Measurements from ENCODE around the gene C20orf202. TPM values are rescaled to one million over a fixed set of nuclear protein-coding genes. Genes with fewer than 3 reads are reported as not detected.

The C20orf202 gene
- polyA plus RNA-seq, 3 donors = 0.12 TPM; not detected in 2

- no peak overlapping the region for H2AFZ ChIP-seq (ENCODE audit: insufficient read depth, low read depth, low read length, poor library complexity, severe bottlenecking)
- intact Hi-C loops (cut with micrococcal nuclease) = no loop called here
- H3K4me1 ChIP-seq (ENCODE audit: control insufficient read depth in 1 of 2, insufficient read depth in 2 of 2, low read length in 2 of 2) = peaks cover 7 to 14% of the 10 kb centered on the region in 2 donors
- peaks cover 4 to 13% (median 5%) of the 10 kb centered on the region in 7 donors for H3K9me3 Mint-ChIP-seq
- H3K36me3 ChIP-seq (replicated peaks in 1 of 2; ENCODE audit: control insufficient read depth in 1 of 2, insufficient read depth in 2 of 2, low read length in 2 of 2) = no peaks in the 10 kb centered on the region
- H3K27me3 ChIP-seq (ENCODE audit: control insufficient read depth in 2 of 2, insufficient read depth in 2 of 2, low read length in 2 of 2) = peaks cover 25 to 37% of the 10 kb centered on the region in 2 donors
- H3K9ac ChIP-seq (ENCODE audit: insufficient read depth, low read length, poor library complexity, severe bottlenecking) = no peak overlapping the region
- H3K9me3 ChIP-seq (replicated peaks in 1 of 2; ENCODE audit: control insufficient read depth in 1 of 2, insufficient read depth in 1 of 2, low read length in 2 of 2) = no peaks in the 10 kb centered on the region
- H3K4me2 ChIP-seq (replicated peaks; ENCODE audit: extremely low read depth, low read length, poor library complexity, severe bottlenecking) = peak overlapping the region; percentile 36
- no peaks in the 10 kb centered on the region for H3K79me2 ChIP-seq (ENCODE audit: insufficient read depth, low read length)
- H3K27ac ChIP-seq (ENCODE audit: low read depth in 1 of 2, low read length in 2 of 2) = no peak overlapping the region
- 1% methylated on average over 15 of the region's 54 CpGs for WGBS (ENCODE audit: insufficient coverage)
- DNase-seq = no peak
- H4K20me1 ChIP-seq (ENCODE audit: insufficient read depth, low read length) = no peaks in the 10 kb centered on the region
- peaks cover 23% of the 10 kb centered on the region for H3K4me1 Mint-ChIP-seq
- no peak overlapping the region for H3K4me3 Mint-ChIP-seq
- no peak for TF ChIP-seq CTCF (IDR thresholded peaks at IDR 0.05)
- H3K27me3 Mint-ChIP-seq (ENCODE audit: low read depth in 3 of 3) = peaks cover 32 to 36% (median 34%) of the 10 kb centered on the region in 3 donors
- peaks cover 5 to 13% of the 10 kb centered on the region in 2 donors for H3K36me3 Mint-ChIP-seq
- no peak overlapping the region for H3K4me3 ChIP-seq (replicated peaks in 1 of 3; ENCODE audit: low read depth in 2 of 3, low read length in 3 of 3)
- H3K27ac Mint-ChIP-seq = no peak overlapping the region
Observed at GRCh38 chr20:1185316-1185741, 17.9 kb upstream of the C20orf202 start.

GRCh38 chr20:1185790-1186334 lies 17.4 kb upstream of the C20orf202 start:
- Histone ChIP-seq H3K36me3 (replicated peaks in 1 of 2; ENCODE audit: control insufficient read depth in 1 of 2, insufficient read depth in 2 of 2, low read length in 2 of 2) (no peaks in the 10 kb centered on the region), H2AFZ (ENCODE audit: insufficient read depth, low read depth, low read length, poor library complexity, severe bottlenecking) (no peak overlapping the region), H3K4me3 (replicated peaks in 1 of 3; ENCODE audit: low read depth in 2 of 3, low read length in 3 of 3) (no peak overlapping the region), H3K9ac (ENCODE audit: insufficient read depth, low read length, poor library complexity, severe bottlenecking) (no peak overlapping the region), H3K4me1 (ENCODE audit: control insufficient read depth in 1 of 2, insufficient read depth in 2 of 2, low read length in 2 of 2) (peaks cover 7 to 14% of the 10 kb centered on the region in 2 donors), H3K27me3 (ENCODE audit: control insufficient read depth in 2 of 2, insufficient read depth in 2 of 2, low read length in 2 of 2) (peaks cover 25 to 37% of the 10 kb centered on the region in 2 donors), H3K27ac (ENCODE audit: low read depth in 1 of 2, low read length in 2 of 2) (no peak overlapping the region), H3K79me2 (ENCODE audit: insufficient read depth, low read length) (no peaks in the 10 kb centered on the region), H3K9me3 (replicated peaks in 1 of 2; ENCODE audit: control insufficient read depth in 1 of 2, insufficient read depth in 1 of 2, low read length in 2 of 2) (no peaks in the 10 kb centered on the region), H4K20me1 (ENCODE audit: insufficient read depth, low read length) (no peaks in the 10 kb centered on the region), H3K4me2 (replicated peaks; ENCODE audit: extremely low read depth, low read length, poor library complexity, severe bottlenecking) (peak overlapping the region; percentile 36)
- Mint-ChIP-seq H3K27ac (no peak overlapping the region), H3K27me3 (ENCODE audit: low read depth in 3 of 3) (peaks cover 32 to 36% (median 36%) of the 10 kb centered on the region in 3 donors), H3K4me1 (peaks cover 23% of the 10 kb centered on the region), H3K9me3 (peaks cover 4 to 13% (median 5%) of the 10 kb centered on the region in 7 donors), H3K36me3 (peaks cover 5 to 12% of the 10 kb centered on the region in 2 donors), H3K4me3 (peak overlapping the region; percentile 63 to 86)
- intact Hi-C loops (cut with micrococcal nuclease) = no loop called here
- WGBS (ENCODE audit: insufficient coverage) = 28% methylated on average over 8 of the region's 20 CpGs
- DNase-seq = peak in 2 of 3 donors; percentile 4 to 20
- TF ChIP-seq CTCF (IDR thresholded peaks at IDR 0.05) = peak; percentile 56
